Brain pericyte (primary cell): ENCODE data around the gene CABP2.

Experiments
- DNase-seq: peaks from one replicate; pipeline ENCODE4 v3.0.0-alpha.2; 2012; ENCODE audit warnings: low read depth, low spot score

Gene CABP2

DNA sequence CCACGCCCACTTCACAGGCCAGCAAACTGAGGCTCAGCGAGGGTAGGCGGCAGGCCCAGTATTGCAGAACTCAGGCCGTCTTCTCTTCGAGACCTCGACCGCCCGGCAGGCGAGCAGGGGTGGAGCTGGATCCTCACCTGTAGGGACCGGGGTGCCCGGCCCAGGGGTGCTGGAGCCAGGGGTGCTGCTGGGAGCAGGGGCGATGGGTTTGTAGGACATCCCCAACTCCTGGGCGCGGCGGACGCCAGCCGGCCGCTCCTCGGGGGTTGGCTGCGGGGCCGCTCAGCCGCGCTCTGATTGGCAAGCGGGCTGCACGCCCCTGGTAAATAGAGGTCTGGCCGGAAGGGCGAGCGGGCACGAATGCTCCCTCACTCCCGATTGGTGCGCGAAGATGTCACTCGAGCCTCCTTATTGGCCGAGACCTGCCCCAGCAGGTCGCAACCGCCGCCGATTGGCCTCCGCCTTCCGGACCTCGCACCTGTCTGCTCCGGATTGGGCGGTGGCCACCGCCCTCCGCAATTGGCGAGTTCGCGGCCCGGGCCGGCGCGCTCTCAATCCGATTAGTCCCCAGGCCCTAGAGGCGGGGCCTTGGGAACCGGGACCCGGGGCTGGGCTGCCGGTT lies 15.3 kb downstream of the CABP2 start, which contains the start of gene CDK2AP2:
TSS of gene CDK2AP2 (minus strand) at position 299 of the 622 bp plus-strand sequence. CDS start at position 219, 80 bp downstream.
- DNase-seq: peak; percentile 98

DNA sequence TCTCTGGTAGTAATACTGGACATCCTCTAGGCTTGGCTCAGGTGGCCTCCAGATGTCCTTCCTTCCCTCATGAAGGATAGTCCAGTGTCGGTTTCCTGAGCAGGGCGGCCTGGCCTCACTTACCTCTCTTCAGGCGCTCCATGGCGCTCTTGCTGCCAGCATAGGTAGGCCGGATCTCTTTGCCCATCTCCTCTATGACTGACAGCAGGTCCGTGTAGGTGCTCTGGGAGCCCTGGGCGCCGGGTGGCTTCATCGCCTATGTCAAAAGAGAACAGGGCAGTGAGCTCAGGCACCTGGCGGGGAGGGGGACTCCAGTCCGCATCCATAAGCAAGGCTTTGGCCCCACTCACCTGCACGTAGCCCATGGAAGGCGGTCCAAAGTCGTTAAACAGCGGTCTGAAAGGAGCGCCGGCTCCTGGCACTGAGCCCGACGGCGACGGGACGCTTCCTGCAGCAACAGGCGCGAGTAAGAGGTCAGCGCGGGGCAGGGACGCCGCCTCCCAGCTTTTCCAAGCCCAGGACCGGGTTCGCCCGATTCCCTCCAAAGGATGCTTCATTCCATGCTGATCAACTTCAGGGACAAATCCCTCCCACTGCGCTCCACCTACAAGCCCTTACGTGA lies 15.9 kb downstream of the CABP2 start:
- DNase-seq: no peak

DNA sequence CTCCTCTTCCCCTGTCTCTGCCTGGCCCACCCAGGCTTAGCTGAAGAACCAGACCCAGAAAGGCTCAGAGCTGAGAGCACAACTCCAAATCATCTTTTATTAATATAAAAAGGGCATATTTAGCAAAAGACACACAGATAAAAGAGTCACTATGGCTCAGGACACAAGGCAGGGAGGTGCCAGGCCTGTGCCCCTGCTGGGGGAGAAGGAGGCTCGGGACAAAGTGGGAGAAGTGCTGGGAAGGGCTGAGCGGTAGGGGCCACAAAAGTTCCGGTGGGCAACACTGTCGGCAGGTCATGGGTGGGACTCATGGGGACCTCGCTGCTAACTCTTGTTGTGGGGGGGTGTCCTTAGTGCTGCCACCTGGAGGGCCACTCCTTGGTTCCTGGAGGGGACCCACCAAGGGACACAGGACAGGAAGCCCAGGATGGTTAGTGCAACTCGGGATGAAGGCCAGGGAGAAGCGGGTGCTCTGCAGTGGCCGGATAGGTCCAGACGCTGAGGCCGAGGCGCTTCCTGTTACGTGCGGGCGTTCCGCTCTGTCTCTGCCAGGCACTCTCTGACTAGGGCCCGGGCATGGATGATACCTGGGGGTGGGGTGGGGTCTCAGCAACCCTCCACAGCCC lies 16.7 kb downstream of the CABP2 start:
- no peak for DNase-seq

DNA sequence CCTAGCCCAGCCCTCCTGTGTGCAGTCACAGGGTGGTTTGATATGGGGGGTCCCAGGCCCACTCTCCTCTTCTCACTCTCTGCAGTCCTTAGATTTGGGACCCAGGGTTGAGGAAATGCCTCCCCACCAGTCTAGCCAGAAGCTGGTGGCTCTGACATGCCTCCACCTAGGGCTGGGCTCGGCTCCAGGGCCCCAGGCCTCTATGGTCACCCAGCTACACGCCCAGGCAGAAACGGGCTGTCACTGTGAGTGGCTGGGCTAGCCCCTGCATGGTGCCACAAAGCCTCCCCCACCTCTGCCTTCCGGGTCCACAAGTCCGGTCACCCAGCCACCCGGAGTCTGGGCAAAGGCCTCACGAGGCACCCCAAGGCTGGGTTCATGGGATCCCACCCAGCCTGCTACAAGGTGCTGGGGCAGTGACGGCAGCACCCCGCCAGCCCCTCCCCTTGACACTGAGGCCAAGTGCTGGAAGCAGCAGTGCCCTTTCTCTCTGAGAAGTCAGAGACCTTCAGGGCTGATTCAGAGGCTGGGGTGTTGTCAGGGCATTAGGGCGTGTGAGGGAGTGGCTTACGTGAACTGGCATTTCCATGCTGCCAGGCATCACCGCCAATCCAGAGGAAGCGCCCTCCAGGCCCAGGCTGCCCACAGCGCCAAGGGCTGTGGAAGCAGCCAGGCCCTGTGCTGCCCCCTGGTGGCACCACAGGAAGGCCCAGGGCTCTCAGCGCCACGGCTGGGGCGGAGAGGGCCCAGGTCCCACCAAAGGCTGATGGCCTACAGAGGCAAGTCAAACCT lies 17.4 kb downstream of the CABP2 start:
- DNase-seq: peak; percentile 62

DNA sequence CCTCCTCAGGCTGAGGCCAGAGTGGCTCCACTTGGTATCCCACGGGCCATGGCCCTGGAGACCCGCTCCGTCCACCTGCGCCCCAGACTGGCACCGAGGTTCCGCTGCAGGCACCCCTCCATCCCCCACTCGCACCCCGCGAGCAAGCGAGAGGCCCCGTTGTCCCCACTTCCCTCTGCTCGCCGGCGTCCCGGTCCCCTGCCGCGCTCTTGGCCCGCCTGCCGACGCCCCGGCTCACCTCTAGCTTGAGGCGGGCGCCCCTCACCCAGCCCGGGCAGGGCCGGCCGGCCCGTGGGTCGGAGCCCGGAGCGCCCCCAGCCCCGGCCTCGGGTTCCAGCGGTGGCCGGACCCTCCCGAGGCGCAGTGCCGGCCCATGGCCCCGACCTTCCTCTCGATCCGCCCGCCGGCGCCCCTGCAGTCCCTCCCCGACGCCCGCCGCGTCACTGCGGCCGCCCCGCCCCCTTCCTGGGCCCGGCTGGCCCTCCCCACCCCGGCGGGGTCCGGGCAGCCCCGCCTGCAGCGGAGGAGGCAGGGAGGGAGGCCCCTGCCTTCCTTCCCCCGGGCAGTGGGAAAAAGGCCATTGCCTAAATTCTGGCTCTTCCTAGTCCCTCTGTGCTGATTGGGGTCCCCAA lies 18.2 kb downstream of the CABP2 start, which contains the start of gene PITPNM1:
TSS of gene PITPNM1 (minus strand) at position 414 of the 632 bp plus-strand sequence. CDS start 1,183 bp downstream, outside the sequence.
- DNase-seq: no peak

DNA sequence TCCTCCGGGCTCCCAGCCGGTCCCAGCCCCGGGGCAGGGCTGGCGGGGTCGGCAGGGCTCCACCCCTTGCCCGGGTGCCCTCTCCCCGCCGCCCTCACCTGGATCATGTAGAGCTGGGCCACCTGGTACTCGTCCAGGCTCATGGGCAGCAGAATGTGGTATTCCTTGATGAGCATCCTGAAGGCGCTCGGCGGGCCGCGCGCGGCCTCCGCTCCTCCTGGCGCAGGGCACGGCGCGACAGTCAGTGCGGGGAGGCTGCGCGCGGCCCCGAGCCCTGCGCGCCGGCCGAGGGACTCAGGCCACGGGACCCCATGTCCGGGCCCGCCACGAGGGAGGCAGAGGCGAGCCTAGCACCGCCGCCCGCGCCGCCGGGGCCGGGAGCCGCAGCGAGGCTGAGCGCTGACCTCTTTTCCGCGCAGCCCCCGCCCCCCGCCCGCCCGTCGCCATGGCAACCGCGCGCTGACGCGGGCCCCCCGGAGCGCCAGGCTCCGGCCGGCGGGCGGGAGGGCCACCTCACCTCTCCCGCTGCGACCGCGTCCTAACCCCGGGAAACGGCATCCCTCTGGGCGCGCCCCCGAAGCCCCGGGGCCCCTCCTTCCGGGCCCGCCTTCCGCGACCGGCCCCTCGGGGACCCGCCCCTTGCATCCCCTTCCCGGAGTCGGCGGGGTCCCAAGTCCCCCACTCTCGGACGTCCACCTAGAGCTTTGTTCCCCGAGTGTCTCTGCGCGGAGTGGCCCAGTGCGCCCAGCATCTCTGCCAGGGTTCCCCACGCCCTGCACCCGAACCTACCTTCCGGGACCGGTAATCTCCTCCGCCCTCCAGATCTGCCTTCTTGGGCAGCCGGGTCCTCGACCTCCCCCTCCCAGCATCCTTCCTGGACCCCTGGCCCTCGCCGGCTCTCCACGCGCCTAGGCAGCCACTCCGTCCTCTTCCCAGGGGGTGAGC lies 19.0 kb downstream of the CABP2 start:
- no peak for DNase-seq

DNA sequence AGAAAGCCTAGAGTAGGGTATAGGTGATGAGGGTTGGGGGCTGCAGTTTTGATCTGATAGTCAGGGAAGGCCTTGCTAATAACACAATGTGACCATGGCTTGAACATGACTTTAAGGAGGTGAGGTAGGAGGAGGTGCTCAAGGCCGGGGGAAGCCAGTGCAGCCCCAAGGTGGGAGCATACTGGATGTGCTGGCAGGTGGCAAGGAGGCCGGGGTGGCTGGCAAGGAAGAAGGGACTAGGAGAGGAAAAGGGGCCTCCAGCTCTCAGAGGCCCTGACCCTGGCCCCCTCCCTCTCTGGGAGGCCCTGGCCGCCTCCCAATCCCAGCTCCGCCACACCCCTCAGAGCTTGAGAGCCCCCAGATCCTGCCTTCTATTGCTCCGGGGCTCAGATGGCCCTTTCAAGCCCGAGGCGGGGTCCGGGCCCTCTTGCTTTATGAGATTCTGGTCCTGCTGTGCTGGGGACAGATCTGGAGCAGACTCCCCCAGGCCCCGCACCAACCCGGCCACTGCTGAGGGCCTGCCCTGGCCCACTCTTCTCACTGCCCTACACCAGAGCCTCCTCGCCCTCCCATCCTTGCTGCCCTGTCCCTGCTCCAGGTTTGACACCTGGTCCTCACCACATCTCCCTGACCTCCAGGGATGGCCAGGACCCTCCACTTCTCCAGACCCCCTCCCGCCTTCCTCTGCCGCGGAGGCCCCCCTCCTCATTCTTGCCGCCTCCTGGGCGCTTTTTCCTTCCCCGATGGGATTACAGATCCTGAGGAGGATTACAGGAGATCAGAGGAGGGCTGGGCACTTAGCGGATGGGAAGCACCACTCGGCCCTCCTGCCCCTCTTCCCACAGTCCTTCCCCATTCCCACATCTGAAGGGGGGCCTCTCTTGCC lies 19.9 kb downstream of the CABP2 start:
- no peak for DNase-seq

DNA sequence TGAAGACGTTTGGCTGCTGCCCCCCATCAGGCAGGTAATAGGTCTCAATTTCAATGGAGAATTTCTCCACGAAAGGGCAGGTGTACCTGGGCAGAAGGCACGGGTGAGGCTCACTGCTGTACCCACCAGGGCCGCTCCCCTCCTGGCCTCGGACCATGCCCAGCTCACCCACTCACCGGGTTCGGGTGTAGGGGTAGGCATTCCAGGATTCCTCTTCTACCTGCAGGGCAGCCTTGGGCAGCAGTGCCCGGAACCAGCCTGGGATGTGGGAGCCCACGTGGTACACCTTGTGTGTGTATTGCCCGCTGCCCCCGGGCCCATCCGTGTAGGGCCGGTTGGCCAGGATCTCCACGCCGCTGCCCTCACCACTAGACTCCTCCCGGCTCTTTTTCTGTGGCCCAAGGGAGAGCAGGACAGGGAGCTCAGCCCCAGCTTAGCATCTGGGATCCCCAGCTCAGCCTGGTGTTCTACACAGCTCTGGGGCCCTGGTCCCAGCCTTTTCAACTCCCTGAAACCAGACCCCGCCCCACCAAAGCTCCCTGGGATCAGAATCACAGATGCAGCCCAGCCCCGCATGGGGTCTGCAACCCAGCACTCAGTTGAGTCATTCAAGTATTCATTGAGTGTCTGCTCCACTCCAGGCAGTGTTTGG lies 20.8 kb downstream of the CABP2 start:
- DNase-seq: no peak

DNA sequence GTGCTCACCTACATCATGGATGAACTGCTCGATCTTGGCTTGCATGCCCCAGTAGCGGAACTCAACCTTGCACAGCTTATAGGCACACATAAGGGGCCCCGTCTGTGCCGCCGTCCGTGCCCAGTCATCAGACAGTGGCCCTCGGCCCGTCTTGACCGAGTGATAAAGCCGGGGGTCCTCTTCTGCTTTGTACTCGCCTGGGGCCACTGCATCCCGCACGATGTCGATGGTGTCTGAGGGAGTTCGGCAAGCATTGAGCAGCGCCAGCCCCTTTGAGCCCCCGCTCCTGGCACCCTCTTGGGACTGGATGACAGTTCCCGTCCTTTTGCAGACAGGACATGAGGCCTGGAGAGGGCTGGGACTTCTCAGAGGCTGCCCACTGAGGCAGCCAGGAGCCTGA lies 21.4 kb downstream of the CABP2 start:
- DNase-seq: no peak

DNA sequence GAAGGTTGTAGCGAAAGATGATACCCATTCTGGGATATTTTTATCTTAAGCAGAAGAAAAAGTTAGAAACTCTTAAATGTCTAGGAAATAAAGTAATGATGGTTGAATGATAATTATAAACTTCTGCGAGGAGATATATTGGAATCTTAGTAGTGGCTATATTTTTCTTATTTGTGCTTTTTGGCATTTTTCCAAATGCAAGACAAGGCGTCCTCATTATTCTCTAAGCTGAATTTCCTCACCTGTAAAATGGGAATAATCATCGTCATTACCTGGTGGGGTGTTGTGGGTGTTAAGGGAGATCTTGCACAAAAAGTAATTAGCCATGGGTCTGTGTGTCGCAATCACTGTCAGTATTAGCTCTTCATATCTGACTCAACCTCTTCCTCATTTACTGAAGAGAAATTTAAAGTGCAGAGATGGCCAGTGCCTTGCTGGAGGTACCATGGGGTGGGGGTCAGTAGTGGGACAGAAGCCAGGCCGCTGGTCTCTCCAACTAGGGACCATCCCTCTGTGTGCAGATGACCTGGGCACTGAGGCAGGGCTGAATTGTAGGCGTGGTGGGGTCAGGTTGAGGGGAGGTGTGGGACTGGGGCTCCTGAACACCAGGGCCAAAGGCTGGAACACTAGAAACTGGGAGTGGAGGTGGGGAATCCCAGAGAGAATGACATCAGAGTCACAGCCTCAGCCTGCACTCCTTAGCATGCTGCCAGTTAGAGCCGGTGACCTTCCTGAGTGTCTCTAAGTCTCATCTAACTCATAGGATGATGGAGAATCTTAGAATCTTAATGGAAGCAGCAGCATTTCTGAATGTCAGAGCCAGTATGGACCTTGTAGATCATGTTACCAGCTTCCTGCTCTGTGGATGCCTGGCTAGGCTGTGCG lies 22.2 kb downstream of the CABP2 start:
- DNase-seq: no peak

DNA sequence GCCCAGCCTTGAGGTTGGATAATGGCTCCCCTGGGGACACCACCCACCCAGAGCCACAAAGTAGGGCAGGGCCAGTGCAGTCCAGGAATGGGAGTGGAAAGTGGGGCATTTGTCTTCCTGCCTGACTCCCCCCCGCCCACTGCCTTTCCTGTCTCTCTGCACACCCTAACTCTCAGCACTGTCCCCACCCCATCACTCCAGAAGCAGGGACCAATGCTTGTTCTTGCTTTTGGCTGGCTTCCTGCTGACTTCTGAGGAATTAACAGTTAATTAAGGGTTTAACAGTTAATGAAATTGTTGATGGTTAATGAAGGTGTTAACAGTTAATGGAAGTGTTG lies 22.8 kb downstream of the CABP2 start:
- DNase-seq: no peak

DNA sequence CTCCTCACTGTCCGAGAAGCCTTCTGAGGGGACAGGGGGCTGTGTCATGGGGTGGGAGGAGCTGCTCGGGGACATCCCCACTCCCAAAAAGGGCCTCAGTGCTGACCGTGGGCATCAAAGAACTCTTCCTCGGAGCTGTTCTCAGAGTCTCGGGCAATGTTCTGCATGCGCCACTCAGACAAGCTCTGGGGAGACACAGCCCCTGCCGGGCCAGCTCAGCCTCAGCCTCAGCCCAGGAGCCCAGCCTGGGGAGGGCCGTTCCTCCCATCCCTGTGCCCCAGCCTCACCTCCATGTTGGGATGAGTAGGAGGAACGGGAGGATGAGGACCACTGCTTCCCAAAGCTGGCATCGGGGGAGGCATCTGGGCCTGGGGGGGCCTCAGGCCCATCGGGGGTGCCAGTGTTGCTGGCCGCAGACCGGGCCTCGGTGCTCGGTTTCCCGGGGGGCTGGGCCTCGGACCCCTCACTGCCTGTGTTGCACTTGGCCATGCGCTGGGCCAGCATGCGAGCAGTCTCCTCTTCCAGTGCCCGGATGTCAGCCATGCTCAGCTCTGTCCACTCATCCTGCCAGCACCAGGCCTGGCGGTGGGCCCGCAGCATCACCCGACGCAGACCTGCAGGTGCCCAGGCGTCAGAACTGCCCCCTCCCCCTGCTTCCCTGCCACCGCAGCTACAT lies 23.3 kb downstream of the CABP2 start:
- no peak for DNase-seq

DNA sequence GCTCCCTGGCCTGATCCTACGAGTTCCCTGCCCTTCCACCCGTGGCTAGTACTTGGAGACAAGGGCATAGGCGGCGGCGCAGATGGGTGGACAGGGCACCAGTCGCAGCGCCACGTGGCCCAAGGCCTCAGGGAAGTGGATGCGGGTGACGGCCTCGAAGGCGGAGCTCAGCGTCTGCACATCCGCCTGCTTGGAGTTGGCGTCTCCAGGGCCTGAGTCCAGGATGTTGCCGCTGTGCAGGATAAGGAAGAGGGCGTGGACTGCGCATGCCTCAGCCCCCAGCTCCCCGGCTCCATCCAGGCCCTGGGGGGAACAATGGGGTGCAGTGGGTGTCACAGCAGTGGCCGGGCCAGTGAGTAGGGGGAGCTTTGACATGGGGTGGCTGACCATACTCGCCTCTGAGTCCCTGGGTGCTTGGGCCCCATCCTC lies 24.7 kb downstream of the CABP2 start:
- DNase-seq: no peak

DNA sequence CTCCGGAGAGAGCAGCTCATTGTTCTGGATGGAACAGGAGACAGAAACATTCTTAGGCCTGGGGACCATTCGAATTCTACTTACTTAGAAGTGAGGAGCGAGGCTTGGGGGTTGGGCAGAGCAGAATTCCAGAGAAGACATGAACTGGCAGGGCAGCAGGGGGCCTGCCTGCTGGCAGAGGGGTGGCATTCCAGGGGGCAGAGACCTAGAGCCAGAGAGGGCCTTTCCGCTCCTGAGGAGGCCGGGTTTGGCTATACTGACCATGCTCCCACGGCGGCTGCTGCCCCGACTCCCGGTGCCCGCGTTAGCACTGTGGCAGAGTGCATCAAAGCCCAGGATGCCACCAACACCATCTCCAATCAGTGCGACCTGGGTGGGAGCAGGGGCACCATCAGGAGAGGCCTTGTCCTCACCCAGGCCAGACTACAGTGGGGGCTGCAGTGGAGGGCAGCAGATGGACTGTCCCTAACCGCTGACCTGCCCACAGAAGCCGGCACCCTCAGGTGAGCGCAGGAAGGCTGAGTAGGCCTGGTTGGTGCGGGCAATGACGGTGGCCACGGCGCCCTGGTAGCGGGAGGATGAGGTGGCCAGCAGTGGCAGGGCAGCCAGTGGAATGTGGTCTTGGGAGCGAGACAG lies 25.5 kb downstream of the CABP2 start:
- no peak for DNase-seq

DNA sequence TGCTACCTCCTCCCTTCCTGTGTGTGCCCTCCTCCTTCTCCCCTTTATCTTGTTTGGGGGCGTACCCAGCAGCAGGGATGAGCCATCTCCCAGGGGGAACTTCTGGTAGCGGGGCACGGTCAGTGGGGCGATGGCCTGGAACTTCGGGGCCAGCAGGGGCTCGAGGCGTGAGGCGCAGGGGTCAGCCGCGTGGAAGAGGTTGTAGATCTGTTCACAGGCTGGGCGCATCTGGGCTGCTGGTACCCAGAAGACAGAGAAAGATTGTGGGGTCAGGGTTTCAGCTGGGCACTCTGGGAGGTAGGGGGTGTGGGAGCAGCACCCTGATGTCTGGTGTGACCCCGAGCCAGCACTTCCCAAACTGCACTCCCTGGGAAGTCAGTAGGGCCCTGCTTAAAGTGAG lies 27.1 kb downstream of the CABP2 start:
- DNase-seq: no peak

DNA sequence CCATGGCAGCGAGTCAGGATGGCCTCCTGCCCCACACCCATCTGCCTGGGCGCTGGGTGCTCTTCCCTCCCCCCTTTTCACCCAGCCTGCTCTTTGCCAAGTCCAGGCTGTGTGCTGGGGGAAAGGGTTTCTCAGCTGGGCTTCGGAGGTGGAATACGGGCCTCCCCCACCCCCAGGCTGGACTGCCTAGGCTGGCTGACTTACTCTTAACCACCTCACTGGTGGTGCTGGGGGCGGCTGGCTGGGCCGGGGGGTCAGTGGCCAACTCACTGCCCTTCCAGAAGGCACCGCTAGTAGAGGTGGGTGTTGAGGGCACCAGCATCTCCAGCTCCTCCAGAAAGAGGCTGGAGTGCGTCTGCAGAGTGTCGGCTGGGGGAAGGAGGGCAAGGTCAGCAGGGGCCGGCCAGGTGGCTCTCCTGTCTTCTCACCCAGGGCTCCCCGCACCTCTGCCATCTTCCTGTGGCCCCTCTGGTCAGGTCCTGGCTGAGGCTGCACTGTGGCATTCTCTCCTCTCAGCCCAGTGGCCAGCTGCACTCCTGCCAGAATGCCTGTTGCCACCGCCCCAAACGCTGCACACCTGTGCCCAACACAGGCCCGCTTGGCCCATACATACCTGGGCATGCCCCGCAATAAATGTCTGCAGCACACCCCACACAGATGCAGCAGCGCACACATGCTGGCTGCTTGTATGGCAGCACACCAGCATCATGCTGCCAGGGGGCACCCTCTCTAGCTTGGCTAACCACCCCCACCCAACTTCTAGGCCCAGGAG lies 27.8 kb downstream of the CABP2 start:
- no peak for DNase-seq
